ENCODE results near the gene ADTRP.
"Not testable (repeated sequence)": the region's sequence is repeated elsewhere in the genome, so short reads cannot be mapped to it uniquely, and the experiment has no call there.

ADTRP gene

GRCh38 chr6:11803591-11803971 lies 25.0 kb upstream of the ADTRP start:
- no peak for DNase-seq (ENCODE audit: low spot score)

GRCh38 chr6:11802886-11803590 lies 24.4 kb upstream of the ADTRP start:
- DNase-seq (ENCODE audit: low spot score) = no peak

DNA sequence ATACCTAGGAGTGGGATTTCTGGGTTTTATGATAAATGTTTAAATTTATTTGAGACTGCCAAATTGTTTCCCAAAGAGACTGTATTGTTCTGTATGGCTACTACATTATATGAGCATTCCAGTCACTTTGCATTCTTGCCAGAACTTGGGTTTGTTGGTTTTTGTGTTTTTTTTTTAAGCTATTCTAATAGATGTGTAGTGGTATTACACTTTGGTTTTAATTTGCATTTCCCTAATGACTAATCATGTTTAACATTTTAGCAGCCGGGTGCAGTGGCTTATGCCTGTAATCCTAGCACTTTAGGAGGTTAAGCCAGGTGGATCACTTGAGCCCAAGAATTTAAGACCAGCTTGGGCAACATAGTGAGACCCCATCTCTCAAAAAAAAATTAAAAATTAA lies 21.9 kb upstream of the ADTRP start:
- DNase-seq (ENCODE audit: low spot score) = not testable (repeated sequence)

DNA sequence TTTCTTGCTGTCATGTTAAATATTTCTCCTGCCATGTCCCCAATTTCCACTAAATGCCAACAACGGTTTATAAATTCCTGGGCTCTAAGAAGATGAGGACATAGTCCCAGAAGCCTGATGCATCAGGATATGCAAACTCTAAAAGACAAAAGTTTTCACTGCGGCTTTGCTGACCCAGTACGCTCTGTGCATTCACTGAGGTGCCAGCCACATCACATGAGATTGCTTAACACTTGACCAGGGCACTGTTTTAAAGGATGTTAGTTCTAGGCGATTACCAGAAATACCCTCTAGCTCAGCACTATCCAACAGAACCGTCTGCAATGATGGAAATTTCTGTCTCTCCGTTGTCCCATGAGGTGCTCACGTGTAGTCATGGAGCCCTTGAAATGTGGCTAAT lies 19.9 kb upstream of the ADTRP start:
- DNase-seq (ENCODE audit: low spot score) = no peak

- DNase-seq (ENCODE audit: low spot score) = no peak
These were observed 19.5 kb upstream of the ADTRP start for GRCh38 chr6:11798096-11798495.

- no peak for DNase-seq (ENCODE audit: low spot score)
These were observed 18.2 kb upstream of the ADTRP start for GRCh38 chr6:11796829-11797228.

GRCh38 chr6:11795403-11795802 lies 16.8 kb upstream of the ADTRP start:
- DNase-seq (ENCODE audit: low spot score) = no peak

GRCh38 chr6:11793277-11793676 lies 14.7 kb upstream of the ADTRP start:
- DNase-seq (ENCODE audit: low spot score) = no peak

- DNase-seq (ENCODE audit: low spot score) = no peak
These were observed 12.9 kb upstream of the ADTRP start for GRCh38 chr6:11791354-11792107.

DNA sequence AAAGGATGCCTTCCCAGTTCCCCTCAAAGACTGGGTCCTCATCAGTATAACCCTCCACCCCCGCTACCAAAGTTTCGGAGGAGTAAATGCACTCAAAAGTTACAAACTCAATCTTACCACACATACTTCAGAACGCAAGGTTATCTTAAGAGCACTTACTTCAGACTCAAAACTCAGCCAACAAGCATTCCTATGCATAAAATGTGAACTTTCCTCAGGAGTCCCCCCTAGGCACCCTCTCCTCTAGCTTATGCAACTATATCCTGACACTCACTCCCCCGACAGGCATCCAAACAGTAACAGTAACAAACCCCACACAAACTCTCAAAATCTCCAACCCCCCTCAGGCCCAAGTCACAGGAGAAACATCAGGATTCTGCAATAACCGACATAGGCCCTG lies 11.1 kb upstream of the ADTRP start:
- DNase-seq (ENCODE audit: low spot score) = no peak

DNA sequence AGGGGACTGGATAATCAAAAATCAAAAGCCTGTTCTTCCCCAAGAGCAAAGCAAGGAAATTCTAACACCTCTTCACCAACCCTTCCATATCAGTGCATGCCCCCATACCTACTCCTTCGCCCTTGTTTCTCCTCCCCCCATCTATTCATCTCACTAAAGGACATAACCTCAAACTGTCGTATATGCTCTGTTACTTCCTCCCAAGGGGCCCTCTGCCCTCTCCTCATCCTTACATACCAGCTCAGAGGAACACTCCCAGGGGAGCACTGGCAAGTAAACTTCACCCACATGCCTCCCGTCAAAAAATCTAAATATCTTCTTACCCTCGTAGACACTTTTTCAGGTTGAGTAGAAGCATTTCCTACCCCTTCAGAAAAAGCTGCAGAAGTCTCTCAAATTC lies 9.4 kb upstream of the ADTRP start:
- DNase-seq (ENCODE audit: low spot score) = no peak

- no peak for DNase-seq (ENCODE audit: low spot score)
These were observed 7.4 kb upstream of the ADTRP start for GRCh38 chr6:11785774-11786579.

- no peak for DNase-seq (ENCODE audit: low spot score)
These were observed 6.8 kb upstream of the ADTRP start for GRCh38 chr6:11785415-11785773.

DNA sequence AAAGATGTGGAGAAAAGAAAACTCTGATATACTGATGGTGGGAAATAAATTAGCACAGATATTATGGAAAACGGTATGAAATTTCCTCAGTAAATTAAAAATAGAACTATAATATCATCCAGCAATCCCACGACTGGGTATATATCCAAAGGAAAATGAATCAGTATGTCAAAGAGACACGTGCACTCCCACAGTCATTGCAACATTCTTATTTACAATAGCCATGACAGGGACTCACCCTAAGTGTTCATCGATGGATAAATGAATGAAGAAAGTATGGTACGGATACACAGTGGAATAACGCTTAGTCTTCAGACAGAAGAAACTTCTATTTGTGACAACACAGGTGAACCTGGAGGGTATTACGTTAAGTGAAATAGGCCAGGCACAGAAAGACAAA lies 5.7 kb upstream of the ADTRP start:
- DNase-seq (ENCODE audit: low spot score) = no peak

- DNase-seq (ENCODE audit: low spot score) = no peak
These were observed 5.0 kb upstream of the ADTRP start for GRCh38 chr6:11783524-11784064.

- DNase-seq (ENCODE audit: low spot score) = no peak
These were observed 3.9 kb upstream of the ADTRP start for GRCh38 chr6:11782524-11782923.

DNA sequence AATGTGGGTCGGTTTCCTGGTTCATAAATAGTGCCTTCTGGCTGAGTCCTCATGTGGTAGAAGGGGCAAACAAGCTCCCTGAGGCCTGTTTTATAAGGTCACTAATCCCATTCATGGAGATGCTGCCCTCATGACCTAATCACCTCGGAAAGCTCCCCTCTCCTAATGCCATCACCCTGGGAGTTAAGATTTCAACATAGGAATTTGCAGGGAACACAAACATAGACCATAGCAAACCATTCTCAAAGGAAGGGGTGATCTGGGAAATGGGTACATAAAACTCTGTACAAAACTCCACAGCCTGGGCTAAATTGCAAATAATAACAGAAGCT lies 1.5 kb upstream of the ADTRP start:
- DNase-seq (ENCODE audit: low spot score) = no peak

DNA sequence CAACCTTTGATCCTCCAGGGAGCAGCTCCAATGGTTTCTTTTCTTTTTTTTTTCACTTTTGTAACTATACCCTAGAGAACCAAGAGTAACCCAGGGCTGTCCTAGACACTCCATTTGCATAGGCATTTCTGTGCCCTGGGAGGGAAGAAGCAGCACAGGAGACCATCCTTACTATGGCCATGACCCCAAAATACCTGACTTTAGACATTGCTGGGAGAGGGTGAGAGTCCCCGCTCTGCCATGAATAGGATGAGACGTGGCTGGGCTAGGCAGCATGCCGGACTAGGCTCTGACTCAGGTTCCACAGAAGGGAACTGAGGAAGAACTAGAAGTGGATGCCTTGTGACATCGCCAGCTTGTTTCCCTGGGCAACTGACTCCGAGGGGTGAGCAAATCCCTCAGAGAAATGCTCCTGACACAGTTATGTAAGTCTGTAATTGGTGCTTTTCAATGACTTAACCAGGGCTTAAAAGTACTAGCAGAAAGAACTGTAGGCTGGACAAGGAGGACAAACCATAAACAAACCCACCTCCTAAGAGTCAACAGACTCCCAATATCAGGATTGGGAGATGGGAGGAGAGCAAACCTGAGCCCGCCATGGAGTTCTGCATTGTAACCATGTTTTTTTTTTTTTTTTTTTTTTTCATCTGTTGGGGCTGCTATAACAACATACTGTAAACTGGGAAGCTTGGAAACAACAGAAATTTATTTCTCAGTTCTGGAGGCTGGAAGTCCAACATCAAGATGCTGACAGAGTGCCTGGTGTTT lies 910 bp upstream of the ADTRP start:
- DNase-seq (ENCODE audit: low spot score) = no peak

DNA sequence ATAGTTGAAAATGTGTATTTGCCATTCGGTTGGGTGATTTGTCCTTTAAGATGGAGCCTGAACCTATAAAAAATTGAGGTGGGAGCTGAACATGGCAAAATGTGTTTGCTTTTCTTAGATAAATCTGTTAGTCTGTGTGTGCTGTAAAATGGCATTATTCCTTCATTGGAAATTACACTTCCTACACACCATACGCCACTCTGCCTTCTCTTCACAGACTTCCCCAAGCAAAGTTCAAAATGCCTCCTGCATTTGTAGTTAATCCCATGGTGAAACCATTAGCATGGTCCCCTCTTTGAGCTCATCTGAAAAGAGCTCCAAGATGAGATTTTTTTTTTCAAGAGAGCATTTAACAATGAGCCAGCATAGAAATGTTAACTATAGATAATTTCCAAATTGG lies 567 bp downstream of the ADTRP start:
- no peak for DNase-seq (ENCODE audit: low spot score)

DNA sequence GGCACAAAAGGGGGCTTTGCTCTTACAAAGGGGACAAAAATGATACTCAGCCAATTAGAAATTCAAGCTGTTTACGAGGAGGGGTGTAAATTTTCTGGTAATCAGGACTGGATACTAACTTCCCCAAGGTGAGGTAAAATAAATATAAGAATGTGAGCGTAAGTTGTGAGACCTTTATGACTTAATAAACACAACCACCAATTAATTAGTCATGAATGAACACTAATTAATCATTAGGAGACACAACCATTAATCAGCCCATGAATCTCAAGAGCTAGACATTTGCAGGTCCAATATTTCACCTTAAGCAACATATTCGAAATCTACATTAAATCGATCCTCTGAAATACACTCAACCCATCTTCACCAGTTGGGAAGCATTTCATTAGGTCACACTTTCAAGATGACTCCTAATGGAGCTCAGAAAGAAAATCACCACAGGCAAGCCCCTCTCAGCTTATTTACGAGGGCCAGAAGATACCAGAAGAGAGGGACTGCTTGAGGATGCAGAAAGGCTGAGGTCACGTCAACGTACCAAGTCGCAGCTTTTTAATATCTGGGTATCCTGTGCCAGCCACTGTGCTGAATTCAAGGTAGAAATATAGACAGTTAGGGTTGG lies 2.7 kb downstream of the ADTRP start:
- no peak for DNase-seq (ENCODE audit: low spot score)

DNA sequence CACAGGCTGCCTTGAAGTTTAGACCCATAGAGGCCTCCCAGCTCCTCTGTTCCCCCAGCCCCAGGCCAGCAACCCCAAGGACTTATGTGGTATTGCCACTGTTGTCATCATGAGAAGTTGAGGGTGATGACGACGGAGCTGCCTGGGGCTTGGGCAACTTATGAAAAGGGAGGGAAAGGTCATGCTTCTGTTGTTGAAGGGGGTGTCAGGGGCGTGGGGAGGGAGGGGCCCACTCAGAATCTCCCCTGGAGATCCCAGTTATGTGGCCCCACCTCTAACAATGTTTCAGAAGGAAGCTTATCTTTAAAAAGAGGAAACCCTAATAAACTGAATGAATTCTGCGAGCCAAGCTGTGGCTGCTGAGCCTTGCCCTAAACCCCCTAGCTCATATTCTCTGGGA lies 4.2 kb downstream of the ADTRP start:
- DNase-seq (ENCODE audit: low spot score) = no peak

DNA sequence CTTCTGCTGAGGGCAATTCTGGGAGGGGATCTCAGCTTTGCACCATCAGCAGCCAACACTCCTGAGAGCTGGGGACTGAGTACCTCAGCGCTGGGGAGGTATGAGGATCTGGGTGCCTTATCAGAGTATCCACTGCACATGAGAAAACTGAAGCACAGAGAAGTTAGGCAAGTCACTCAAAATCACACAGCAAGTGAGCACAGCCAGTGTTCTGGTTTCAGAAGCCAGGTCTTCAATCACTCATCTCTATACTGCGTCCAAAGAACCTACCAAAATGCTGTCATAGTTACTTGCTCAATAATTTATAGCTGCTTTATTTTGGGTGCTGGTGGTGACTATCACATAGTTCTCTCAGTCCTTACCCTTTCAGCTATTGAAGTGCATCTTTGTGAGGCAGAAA lies 5.0 kb downstream of the ADTRP start:
- no peak for DNase-seq (ENCODE audit: low spot score)

Measured in hematopoietic multipotent progenitor cell treated with erythropoietin and hydrocortisone succinate and interleukin-3 and kit ligand, for 17 days (in vitro differentiated cells).